Kidney (tissue), 14 donors: Measurements from ENCODE around the gene SAMD14. TPM values are rescaled to one million over a fixed set of nuclear protein-coding genes. Genes with fewer than 3 reads are reported as not detected.

Source experiments
- DNase-seq, 5 donors: peaks; one replicate each; pipeline ENCODE4 v3.0.0-alpha.2; 2013 to 2020
- FAIRE-seq: peaks from 2 replicates; lab custom pipeline; 2012; peaks lifted over from hg19 to GRCh38; lab: Jason Lieb, UNC
- H3K27ac ChIP-seq, 2 donors: one replicate each; pipeline ENCODE4 v1.7.0; 2013; ENCODE audit warnings: low read depth in 2 of 2, low read length in 2 of 2, inconsistent platforms in 1 of 2
- H3K27me3 ChIP-seq: one replicate; pipeline ENCODE4 v1.7.1; 2013; ENCODE audit warnings: low read length, inconsistent platforms; ENCODE audit not compliant: control insufficient read depth, insufficient read depth
- H3K36me3 ChIP-seq, 3 donors: one replicate each; pipeline versions ENCODE4 v1.7.0 to v1.7.1; 2013; ENCODE audit warnings: low read length in 3 of 3, control low read depth in 1 of 3, inconsistent platforms in 1 of 3; ENCODE audit not compliant: insufficient read depth in 3 of 3, control insufficient read depth in 2 of 3
- H3K4me1 ChIP-seq, 3 donors: one replicate each; pipeline versions ENCODE4 v1.7.0 to v1.7.1; 2013; ENCODE audit warnings: low read length in 3 of 3, inconsistent platforms in 1 of 3, low read depth in 1 of 3; ENCODE audit not compliant: control insufficient read depth in 2 of 3, insufficient read depth in 2 of 3
- H3K4me3 ChIP-seq, 3 donors: one replicate each; pipeline versions ENCODE4 v1.7.0 to v1.8.1; 2013; ENCODE audit warnings: low read length in 3 of 3, control low read depth in 1 of 3, inconsistent platforms in 1 of 3
- H3K9ac ChIP-seq, 3 donors: one replicate each; pipeline versions ENCODE4 v1.7.0 to v1.7.1; 2013; ENCODE audit warnings: low read length in 3 of 3, control low read depth in 1 of 3, inconsistent platforms in 1 of 3
- H3K9me3 ChIP-seq, 3 donors: one replicate each; pipeline versions ENCODE4 v1.7.0 to v1.7.1; 2013; ENCODE audit warnings: low read length in 3 of 3, control low read depth in 1 of 3, inconsistent platforms in 1 of 3; ENCODE audit not compliant: control insufficient read depth in 2 of 3, insufficient read depth in 1 of 3
- CTCF ChIP-seq: IDR thresholded peaks from 3 replicates; pipeline ENCODE4 v1.5.1; 2012; ENCODE audit warnings: mild to moderate bottlenecking, moderate library complexity, borderline replicate concordance; ENCODE audit not compliant: insufficient read depth; ENCODE audit errors: extremely low read depth
- intact Hi-C: fragments of 100-400 bp; cut with DNase I; formaldehyde crosslinking; loops from one replicate; pipeline ENCODE4 v1.11.1; 2022
- polyA plus RNA-seq: library from polyadenylated mRNA; stranded (reverse); fragments of 350-450 nt; fragmentation: Illumina TruSeq; extraction: RNeasy Lipid Tissue Mini Kit (QIAGEN cat#74804); gene quantifications from one replicate; pipeline ENCODE4 v1.2.3, GENCODE V29; 2014; ENCODE audit warnings: low read depth, low replicate concordance; ENCODE audit not compliant: insufficient read depth
- total RNA-seq: library from RNA; stranded (reverse); fragmentation: NEBNext Ultra II Directional; extraction: Animal tissue kit (Norgen Biotek cat#: 25700); gene quantifications from one replicate; pipeline ENCODE4 v1.2.1, GENCODE V29; 2021
- donor health status: control.
- donor health status: control.
- donor health status: control.
- donor health status: control.
- donor health status: control.
- donor health status: DM: yes; HTN: yes; CAD: no.
- donor health status: Normal renal cell carcinoma (clear cell type).

Gene SAMD14
- total and polyA plus RNA-seq, 2 donors from 2014 or later = 3.7 to 5.0 TPM

- DNase-seq = peak in 1 of 5 donors; percentile 53
- no peak for TF ChIP-seq CTCF
- intact Hi-C loops = no loop called here
- H3K36me3 ChIP-seq = no peaks in the 10 kb centered on the region
- no peaks in the 10 kb centered on the region for H3K9me3 ChIP-seq
- FAIRE-seq = no peak
- H3K27me3 ChIP-seq = no peaks in the 10 kb centered on the region
- H3K27ac ChIP-seq = no peak overlapping the region
- H3K4me1 ChIP-seq = no peaks in the 10 kb centered on the region
- H3K4me3 ChIP-seq = no peak overlapping the region
- H3K9ac ChIP-seq = no peak overlapping the region
These were observed 40.0 kb upstream of the SAMD14 start for GRCh38 chr17:50169881-50170459.

DNA sequence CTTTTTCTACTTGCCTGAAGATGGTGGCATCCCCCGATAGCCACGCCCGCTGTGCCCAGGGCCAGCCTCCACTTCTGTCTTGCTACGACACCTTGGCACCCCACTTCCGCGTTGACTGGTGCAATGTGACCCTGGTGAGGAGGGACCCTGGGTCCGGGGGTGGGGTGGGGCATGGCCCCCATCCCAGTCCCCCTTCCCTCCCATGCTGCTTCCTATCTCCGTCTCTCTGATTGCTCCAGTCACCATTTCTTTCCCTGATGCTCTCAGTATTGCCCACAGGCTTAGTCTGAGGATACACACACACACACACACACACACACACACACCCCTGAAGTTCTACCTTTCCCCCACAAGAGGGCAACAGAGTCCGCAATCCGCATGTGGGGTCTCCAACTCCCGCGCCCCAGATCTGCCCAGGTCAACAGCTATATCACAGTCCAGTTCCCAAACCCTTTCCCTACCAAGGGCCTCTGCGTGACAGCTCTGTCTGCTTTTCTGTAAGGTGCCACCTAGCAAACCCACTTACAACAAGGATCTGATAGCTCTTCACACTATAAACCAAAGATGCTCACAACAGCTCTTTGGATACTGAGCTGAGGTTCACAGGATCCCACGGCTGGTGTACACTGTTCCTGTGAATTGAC, 39.3 kb upstream of the SAMD14 start:
- Histone ChIP-seq H3K4me3 (no peak overlapping the region), H3K4me1 (no peaks in the 10 kb centered on the region), H3K9ac (no peak overlapping the region), H3K27me3 (no peaks in the 10 kb centered on the region), H3K36me3 (no peaks in the 10 kb centered on the region), H3K9me3 (no peaks in the 10 kb centered on the region), H3K27ac (no peak overlapping the region)
- intact Hi-C loops = no loop called here
- DNase-seq (peak; percentile 72 to 88 (median 80)), FAIRE-seq (no peak)
- TF ChIP-seq CTCF = peak; percentile 72

DNA sequence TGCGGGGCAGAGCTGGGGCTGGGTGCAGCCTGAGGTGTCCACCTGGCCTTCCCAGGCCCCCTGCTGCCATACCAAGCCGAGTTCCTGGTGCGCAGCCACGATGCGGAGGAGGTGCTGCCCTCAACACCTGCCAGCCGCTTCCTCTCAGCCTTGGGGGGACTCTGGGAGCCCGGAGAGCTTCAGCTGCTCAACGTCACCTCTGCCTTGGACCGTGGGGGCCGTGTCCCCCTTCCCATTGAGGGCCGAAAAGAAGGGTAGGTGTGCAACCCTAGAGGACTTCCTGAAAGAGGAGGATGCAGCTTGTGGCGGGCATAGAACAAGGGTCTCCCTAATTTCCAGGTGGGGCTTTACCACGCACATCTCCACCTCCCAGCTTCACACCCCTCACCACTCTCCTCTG, 38.4 kb upstream of the SAMD14 start:
- Histone ChIP-seq H3K4me3 (no peak overlapping the region), H3K4me1 (no peaks in the 10 kb centered on the region), H3K27ac (no peak overlapping the region), H3K9ac (no peak overlapping the region), H3K9me3 (no peaks in the 10 kb centered on the region), H3K27me3 (no peaks in the 10 kb centered on the region), H3K36me3 (no peaks in the 10 kb centered on the region)
- intact Hi-C loops = no loop called here
- peak in 1 of 5 donors; percentile 64 for DNase-seq
- TF ChIP-seq CTCF = no peak
- no peak for FAIRE-seq
